ENCODE data around the gene SEC61B. TPM values are rescaled to one million over a fixed set of nuclear protein-coding genes. Genes with fewer than 3 reads are reported as not detected.

The SEC61B gene
- total RNA-seq, 1 experiment from 2014 or later = 125 TPM

DNA sequence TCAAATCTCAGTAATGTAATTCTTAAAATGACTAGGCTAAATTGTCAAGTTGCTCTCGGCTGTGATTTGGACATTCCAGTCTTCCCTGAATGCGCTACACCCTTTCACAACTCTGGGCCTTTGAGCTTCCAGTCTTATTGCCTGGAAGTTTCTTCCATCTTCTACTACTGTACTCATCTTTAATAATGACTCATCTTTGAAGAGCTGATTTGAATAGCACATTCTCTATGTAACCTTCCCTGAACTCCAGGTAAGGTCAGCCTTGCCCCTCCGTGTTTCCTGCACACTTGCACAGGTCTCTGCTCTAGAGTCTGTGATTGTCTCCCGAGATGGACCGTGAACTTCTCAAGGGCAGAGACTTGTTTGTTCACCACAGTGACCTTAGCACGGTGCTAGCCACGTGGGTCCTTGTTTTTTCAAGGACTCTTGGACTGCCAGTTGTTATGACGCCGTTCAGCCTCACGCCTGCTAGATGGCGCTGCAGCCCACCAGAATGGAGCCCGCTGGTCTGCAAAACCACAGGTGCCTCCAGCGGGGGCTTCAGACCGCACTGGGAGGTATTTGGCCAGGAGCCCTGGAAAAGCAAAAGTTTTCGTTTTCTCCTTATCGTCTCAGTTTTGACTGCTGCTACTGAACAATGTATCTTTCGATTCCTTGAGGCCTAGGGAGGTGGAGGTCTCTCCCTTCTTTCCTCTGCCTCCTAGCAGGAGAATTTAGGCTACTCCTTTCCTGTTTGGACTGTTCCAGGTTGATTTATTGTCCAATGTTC lies 44.4 kb downstream of the SEC61B start:
- RAD21 ChIA-PET (ENCODE audit: low non-redundant PET in 1 of 2, low total read pairs in 2 of 2, uncharacterized antibody in 2 of 2, unreplicated experiment in 2 of 2) = no interaction called here
- Histone ChIP-seq H2AFZ (ENCODE audit: low read depth, low read length, poor library complexity, severe bottlenecking) (peak overlapping the region; percentile 95), H3K79me2 (ENCODE audit: insufficient read depth, low read length) (no peaks in the 10 kb centered on the region), H4K20me1 (ENCODE audit: insufficient read depth) (no peaks in the 10 kb centered on the region), H3K4me2 (ENCODE audit: low read length) (peak overlapping the region; percentile 61), H3K9me2 (ENCODE audit: insufficient read depth) (no peaks in the 10 kb centered on the region), H3K27me3 (ENCODE audit: insufficient read depth, low read length) (no peaks in the 10 kb centered on the region), H3K4me1 (ENCODE audit: control insufficient read depth in 1 of 2, insufficient read depth in 2 of 2, low read length in 2 of 2) (peaks cover 0 to 15% of the 10 kb centered on the region in 2 experiments; a peak in 2 of 4 replicates), H3K27ac (ENCODE audit: low read depth, low read length) (no peak overlapping the region), H3K9ac (ENCODE audit: low read length) (no peak overlapping the region), H3K36me3 (ENCODE audit: control insufficient read depth in 1 of 2, insufficient read depth in 2 of 2, low read length in 2 of 2) (no peaks in the 10 kb centered on the region), H3K4me3 (replicated peaks in 1 of 2; ENCODE audit: low read depth in 1 of 2, low read length in 2 of 2) (peak overlapping the region in 1 of 2 experiments; percentile 7; a peak in 1 of 4 replicates), H3K9me3 (ENCODE audit: control insufficient read depth in 1 of 2, insufficient read depth in 1 of 2, low read depth in 1 of 2, low read length in 2 of 2) (no peaks in the 10 kb centered on the region)
- POLR2A ChIA-PET = no interaction called here
- CTCF ChIA-PET = interaction anchor here (1.7 kb wide), 1 partner anchor 746 kb away, joined by 4 read pairs; no protein-coding TSS in a partner anchor
- intact Hi-C loops (cut with micrococcal nuclease) = loop anchor here (1.0 to 10.0 kb wide), 5 partner anchors 538 to 1328 kb away; no protein-coding TSS in a partner anchor
- DNase-seq (ENCODE audit: low read depth, low spot score) (peak; percentile 69), ATAC-seq (peak; percentile 95)
- no TSS peak for BruUV-seq (replicated peaks)
- TF ChIP-seq SP1 (IDR thresholded peaks at IDR 0.05; ENCODE audit: low read depth) = no peak
- no peak for TF ChIP-seq ZNF274 (IDR thresholded peaks at IDR 0.05; ENCODE audit: low read depth, low read length)
- TF ChIP-seq, protein P1, sequence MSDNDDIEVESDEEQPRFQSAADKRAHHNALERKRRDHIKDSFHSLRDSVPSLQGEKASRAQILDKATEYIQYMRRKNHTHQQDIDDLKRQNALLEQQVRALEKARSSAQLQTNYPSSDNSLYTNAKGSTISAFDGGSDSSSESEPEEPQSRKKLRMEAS (IDR thresholded peaks at IDR 0.05) = peak; percentile 85
- TF ChIP-seq, protein P2, sequence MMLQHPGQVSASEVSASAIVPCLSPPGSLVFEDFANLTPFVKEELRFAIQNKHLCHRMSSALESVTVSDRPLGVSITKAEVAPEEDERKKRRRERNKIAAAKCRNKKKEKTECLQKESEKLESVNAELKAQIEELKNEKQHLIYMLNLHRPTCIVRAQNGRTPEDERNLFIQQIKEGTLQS (IDR thresholded peaks at IDR 0.05) = no peak
- TF ChIP-seq CBX3 (IDR thresholded peaks at IDR 0.05; ENCODE audit: low read depth) = 0 out of 2 replicates have a peak, but pooled peaks have one; percentile 29
- TF ChIP-seq RAD21 (IDR thresholded peaks at IDR 0.05; ENCODE audit: low read depth) = peak; percentile 93
- TF ChIP-seq, protein P3, sequence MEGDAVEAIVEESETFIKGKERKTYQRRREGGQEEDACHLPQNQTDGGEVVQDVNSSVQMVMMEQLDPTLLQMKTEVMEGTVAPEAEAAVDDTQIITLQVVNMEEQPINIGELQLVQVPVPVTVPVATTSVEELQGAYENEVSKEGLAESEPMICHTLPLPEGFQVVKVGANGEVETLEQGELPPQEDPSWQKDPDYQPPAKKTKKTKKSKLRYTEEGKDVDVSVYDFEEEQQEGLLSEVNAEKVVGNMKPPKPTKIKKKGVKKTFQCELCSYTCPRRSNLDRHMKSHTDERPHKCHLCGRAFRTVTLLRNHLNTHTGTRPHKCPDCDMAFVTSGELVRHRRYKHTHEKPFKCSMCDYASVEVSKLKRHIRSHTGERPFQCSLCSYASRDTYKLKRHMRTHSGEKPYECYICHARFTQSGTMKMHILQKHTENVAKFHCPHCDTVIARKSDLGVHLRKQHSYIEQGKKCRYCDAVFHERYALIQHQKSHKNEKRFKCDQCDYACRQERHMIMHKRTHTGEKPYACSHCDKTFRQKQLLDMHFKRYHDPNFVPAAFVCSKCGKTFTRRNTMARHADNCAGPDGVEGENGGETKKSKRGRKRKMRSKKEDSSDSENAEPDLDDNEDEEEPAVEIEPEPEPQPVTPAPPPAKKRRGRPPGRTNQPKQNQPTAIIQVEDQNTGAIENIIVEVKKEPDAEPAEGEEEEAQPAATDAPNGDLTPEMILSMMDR (IDR thresholded peaks at IDR 0.05 in 2 of 3, conservative IDR thresholded peaks at IDR 0.05 in 1 of 3; ENCODE audit: borderline replicate concordance in 1 of 3, insufficient read depth in 1 of 3, low read depth in 2 of 3, low read length in 2 of 3) = peak; percentile 76 to 97 (median 89)
